Nephron (organoid): ENCODE data around the gene SNCAIP.
A peak's percentile ranks its signal among the peaks of the same experiment; 100 is the strongest.

ENCODE experiments used
- H3K27ac Mint-ChIP-seq, 3 experiments: 2 replicates each; pipeline ENCODE4 v1.8.0; 2020; ENCODE audit warnings: mixed read lengths in 3 of 3, mild to moderate bottlenecking in 2 of 3, moderate library complexity in 1 of 3
- H3K27me3 Mint-ChIP-seq: 2 replicates; pipeline ENCODE4 v1.8.0; 2021; ENCODE audit warnings: low read depth, mild to moderate bottlenecking, moderate library complexity, mixed read lengths
- H3K36me3 Mint-ChIP-seq: 2 replicates; pipeline ENCODE4 v1.8.0; 2020; ENCODE audit warnings: low read depth, mixed read lengths
- H3K4me1 Mint-ChIP-seq: 2 replicates; pipeline ENCODE4 v1.8.0; 2020; ENCODE audit warnings: mixed read lengths
- H3K4me3 Mint-ChIP-seq, 3 experiments: 2 replicates each; pipeline ENCODE4 v1.8.0; 2020; ENCODE audit warnings: mild to moderate bottlenecking in 3 of 3, mixed read lengths in 3 of 3, moderate library complexity in 2 of 3
- H3K9me3 Mint-ChIP-seq: 2 replicates; pipeline ENCODE4 v1.8.0; 2020; ENCODE audit warnings: mixed read lengths
- CTCF ChIP-seq, 3 experiments: fragments of 200-600 bp; sonication (generic); IDR thresholded peaks; one replicate each; pipeline ENCODE4 v1.5.0; 2021; ENCODE audit warnings: antibody characterized with exemption in 3 of 3; ENCODE audit not compliant: unreplicated experiment in 3 of 3

The SNCAIP gene

GRCh38 chr5:122392224-122392623, 80.2 kb downstream of the SNCAIP start:
- Mint-ChIP-seq H3K36me3 (peaks cover 31% of the 10 kb centered on the region), H3K27ac (peak overlapping the region in 1 of 3 experiments; percentile 4), H3K4me3 (no peak overlapping the region), H3K4me1 (peaks cover 52% of the 10 kb centered on the region), H3K27me3 (no peaks in the 10 kb centered on the region), H3K9me3 (no peaks in the 10 kb centered on the region)
- no peak for TF ChIP-seq CTCF (IDR thresholded peaks at IDR 0.05; ENCODE audit: unreplicated experiment in 3 of 3)

GRCh38 chr5:122392824-122393223, 80.8 kb downstream of the SNCAIP start:
- Mint-ChIP-seq H3K9me3 (no peaks in the 10 kb centered on the region), H3K36me3 (peaks cover 30% of the 10 kb centered on the region), H3K27ac (peak overlapping the region in 2 of 3 experiments; percentile 19 to 21), H3K27me3 (no peaks in the 10 kb centered on the region), H3K4me1 (peaks cover 54% of the 10 kb centered on the region), H3K4me3 (no peak overlapping the region)
- no peak for TF ChIP-seq CTCF (IDR thresholded peaks at IDR 0.05; ENCODE audit: unreplicated experiment in 3 of 3)

GRCh38 chr5:122394284-122394930, 82.4 kb downstream of the SNCAIP start:
- H3K36me3 Mint-ChIP-seq: peaks cover 33% of the 10 kb centered on the region
- peaks cover 47% of the 10 kb centered on the region for H3K4me1 Mint-ChIP-seq
- H3K27ac Mint-ChIP-seq: peak overlapping the region in 2 of 3 experiments; percentile 15 to 38
- H3K4me3 Mint-ChIP-seq: no peak overlapping the region
- no peak for TF ChIP-seq CTCF (IDR thresholded peaks at IDR 0.05; ENCODE audit: unreplicated experiment in 3 of 3)
- H3K27me3 Mint-ChIP-seq: no peaks in the 10 kb centered on the region
- H3K9me3 Mint-ChIP-seq: no peaks in the 10 kb centered on the region

GRCh38 chr5:122398016-122398415, 86.0 kb downstream of the SNCAIP start:
- no peaks in the 10 kb centered on the region for H3K27me3 Mint-ChIP-seq

GRCh38 chr5:122400341-122400740, 88.3 kb downstream of the SNCAIP start:
- Mint-ChIP-seq H3K27ac (peak overlapping the region in 1 of 3 experiments; percentile 20), H3K9me3 (no peaks in the 10 kb centered on the region), H3K4me3 (no peak overlapping the region), H3K36me3 (peaks cover 20% of the 10 kb centered on the region), H3K27me3 (no peaks in the 10 kb centered on the region), H3K4me1 (peaks cover 35% of the 10 kb centered on the region)
- TF ChIP-seq CTCF (IDR thresholded peaks at IDR 0.05; ENCODE audit: unreplicated experiment in 3 of 3): no peak

More at GRCh38 chr5:122398016-122398415, 86.0 kb downstream of the SNCAIP start:
- H3K9me3 Mint-ChIP-seq: no peaks in the 10 kb centered on the region
- no peak for TF ChIP-seq CTCF (IDR thresholded peaks at IDR 0.05; ENCODE audit: unreplicated experiment in 3 of 3)
- H3K4me1 Mint-ChIP-seq: peaks cover 30% of the 10 kb centered on the region
- peak overlapping the region in 2 of 3 experiments; percentile 24 to 27 for H3K27ac Mint-ChIP-seq
- peaks cover 28% of the 10 kb centered on the region for H3K36me3 Mint-ChIP-seq
- no peak overlapping the region for H3K4me3 Mint-ChIP-seq

- Mint-ChIP-seq H3K27me3 (no peaks in the 10 kb centered on the region), H3K36me3 (peaks cover 18% of the 10 kb centered on the region), H3K9me3 (no peaks in the 10 kb centered on the region), H3K4me1 (peaks cover 32% of the 10 kb centered on the region), H3K4me3 (no peak overlapping the region), H3K27ac (no peak overlapping the region)
- no peak for TF ChIP-seq CTCF (IDR thresholded peaks at IDR 0.05; ENCODE audit: unreplicated experiment in 3 of 3)
Observed at GRCh38 chr5:122400938-122401337, 88.9 kb downstream of the SNCAIP start.
